Right lobe of liver (tissue), 6 donors: ENCODE measurements around the gene ZNF219. TPM values are rescaled to one million over a fixed set of nuclear protein-coding genes. Genes with fewer than 3 reads are reported as not detected.
A peak's percentile ranks its signal among the peaks of the same experiment; 100 is the strongest.

Experiments
- ATAC-seq, 4 donors: fragments of 200-7000 bp; cut with Tn5 transposase; one replicate each; pipeline ENCODE4 v1.9.1; 2020; ENCODE audit warnings: mild to moderate bottlenecking in 4 of 4, moderate library complexity in 4 of 4
- DNase-seq, 3 donors: peaks; one replicate each; pipeline ENCODE4 v3.0.0-alpha.2; 2020
- H3K27ac ChIP-seq, 3 donors: fragments of 200-600 bp; one replicate each; pipeline ENCODE4 v1.8.0; 2022
- H3K27me3 ChIP-seq, 2 donors: fragments of 200-600 bp; one replicate each; pipeline ENCODE4 v1.8.0; 2022
- H3K36me3 ChIP-seq, 4 donors: fragments of 200-600 bp; sonication (generic) in 1 of 4; one replicate each; pipeline versions ENCODE4 v1.5.1 to v1.8.0; 2017 to 2022; ENCODE audit warnings: control low read depth in 1 of 4
- H3K4me1 ChIP-seq, 4 donors: fragments of 200-600 bp; sonication (generic) in 1 of 4; one replicate each; pipeline versions ENCODE4 v1.5.1 to v1.8.0; 2017 to 2022; ENCODE audit warnings: control low read depth in 1 of 4
- H3K4me3 ChIP-seq, 3 donors: fragments of 200-600 bp; one replicate each; pipeline ENCODE4 v1.8.0; 2022
- H3K9me3 ChIP-seq, 4 donors: fragments of 200-600 bp; sonication (generic) in 1 of 4; one replicate each; pipeline versions ENCODE4 v1.5.1 to v1.8.0; 2017 to 2022; ENCODE audit warnings: control low read depth in 1 of 4
- POLR2A ChIP-seq: fragments of 450-650 bp; IDR thresholded peaks from one replicate; pipeline ENCODE4 v1.6.1; 2017; ENCODE audit warnings: antibody characterized with exemption, mild to moderate bottlenecking
- WGBS: methylation state at CpG from one replicate; pipeline ENCODE4 v1.1.6; 2018; ENCODE audit warnings: low coverage, low lambda C conversion rate; ENCODE audit not compliant: insufficient coverage; ENCODE audit errors: missing lambda C conversion rate; 5-methylcytosine and 5-hydroxymethylcytosine counted together
- intact Hi-C, 2 donors: fragments of 100-400 bp; cut with DNase I; formaldehyde crosslinking; loops; one replicate each; pipeline versions ENCODE4 v1.11.2 to v1.14.1; 2022
- total RNA-seq, 6 experiments: library from RNA; depleted of rRNA in 2 of 6; stranded (reverse); fragments of >200 nt in 2 of 6; fragmentation: NEBNext Ultra II Directional in 3 of 6; extraction: Animal tissue kit (Norgen Biotek cat#: 25700) in 3 of 6; gene quantifications; one replicate each; pipeline versions ENCODE4 v1.1.0 to v1.2.4, GENCODE V29; 2016 to 2023
- TF ChIP-seq, protein P1 (sequence below), 4 donors: fragments of 200-600 bp in 3 of 4; fragments of 450-650 bp in 1 of 4; IDR thresholded peaks; one replicate each; pipeline versions ENCODE4 v1.5.1 to v1.8.0; 2016 to 2022; ENCODE audit warnings: antibody characterized with exemption in 4 of 4, mild to moderate bottlenecking in 2 of 4
- donor health status: DM: no; HTN: yes; CAD: no.
- donor health status: DM: no; HTN: no; CAD: no.
- donor health status: DM: no; HTN: no; CAD: no.
- donor health status: DM: no; HTN: yes; CAD: no.
- donor health status: DM: no; HTN: yes; CAD: no.

Gene ZNF219
- total RNA-seq, 6 experiments from 2014 or later, result 6.9 to 20.6 (median 9.3) TPM

DNA sequence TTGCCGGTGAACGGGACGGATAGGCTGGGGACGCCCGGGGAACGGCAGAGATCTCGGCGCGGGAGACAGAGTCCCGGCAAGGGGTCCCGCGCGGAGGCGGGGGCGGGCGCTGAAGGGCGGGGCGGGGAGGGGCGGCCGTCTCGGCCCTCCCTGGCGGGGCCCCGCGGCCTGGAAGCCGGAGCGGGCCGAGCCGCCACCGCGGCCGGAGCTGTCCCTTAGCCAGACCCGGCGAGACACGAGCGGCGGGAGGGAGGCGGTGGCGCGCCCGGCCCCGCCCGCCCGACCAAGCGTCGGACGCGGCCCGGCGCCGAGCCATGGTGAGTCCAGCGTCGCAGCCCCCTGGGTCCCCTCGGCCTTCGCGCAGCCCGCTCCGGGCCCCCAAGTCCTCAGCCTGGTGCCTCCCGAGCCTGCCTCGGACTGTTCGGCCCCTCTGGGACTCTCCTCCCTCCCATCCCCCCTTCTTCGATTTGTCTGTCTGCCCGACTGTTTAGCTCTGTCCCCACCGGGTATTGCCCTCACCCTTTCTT, 28.3 kb downstream of the ZNF219 start, which contains the start of gene ARHGEF40:
ARHGEF40 (plus strand) TSS at position 222 of the 527 bp plus-strand sequence; CDS start at position 315, 93 bp downstream.
- DNase-seq (peak; percentile 74 to 81 (median 77)), ATAC-seq (peak; percentile 50 to 79 (median 70))
- 0% methylated on average over 25 of the region's 63 CpGs for WGBS
- intact Hi-C loops, result no loop called here
- H3K9me3 ChIP-seq, result no peaks in the 10 kb centered on the region
- TF ChIP-seq POLR2A, result peak; percentile 61
- TF ChIP-seq, protein P1, sequence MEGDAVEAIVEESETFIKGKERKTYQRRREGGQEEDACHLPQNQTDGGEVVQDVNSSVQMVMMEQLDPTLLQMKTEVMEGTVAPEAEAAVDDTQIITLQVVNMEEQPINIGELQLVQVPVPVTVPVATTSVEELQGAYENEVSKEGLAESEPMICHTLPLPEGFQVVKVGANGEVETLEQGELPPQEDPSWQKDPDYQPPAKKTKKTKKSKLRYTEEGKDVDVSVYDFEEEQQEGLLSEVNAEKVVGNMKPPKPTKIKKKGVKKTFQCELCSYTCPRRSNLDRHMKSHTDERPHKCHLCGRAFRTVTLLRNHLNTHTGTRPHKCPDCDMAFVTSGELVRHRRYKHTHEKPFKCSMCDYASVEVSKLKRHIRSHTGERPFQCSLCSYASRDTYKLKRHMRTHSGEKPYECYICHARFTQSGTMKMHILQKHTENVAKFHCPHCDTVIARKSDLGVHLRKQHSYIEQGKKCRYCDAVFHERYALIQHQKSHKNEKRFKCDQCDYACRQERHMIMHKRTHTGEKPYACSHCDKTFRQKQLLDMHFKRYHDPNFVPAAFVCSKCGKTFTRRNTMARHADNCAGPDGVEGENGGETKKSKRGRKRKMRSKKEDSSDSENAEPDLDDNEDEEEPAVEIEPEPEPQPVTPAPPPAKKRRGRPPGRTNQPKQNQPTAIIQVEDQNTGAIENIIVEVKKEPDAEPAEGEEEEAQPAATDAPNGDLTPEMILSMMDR (IDR thresholded peaks at IDR 0.05), result no peak
- H3K27me3 ChIP-seq, result no peaks in the 10 kb centered on the region
- peaks cover 0 to 25% (median 5%) of the 10 kb centered on the region in 4 donors for H3K4me1 ChIP-seq
- H3K4me3 ChIP-seq, result peak within 1 kb of the TSS; percentile 73 to 75 (median 74)
- H3K27ac ChIP-seq, result peak within 1 kb of the TSS; percentile 65 to 72 (median 66)
- no peaks in the 10 kb centered on the region for H3K36me3 ChIP-seq

DNA sequence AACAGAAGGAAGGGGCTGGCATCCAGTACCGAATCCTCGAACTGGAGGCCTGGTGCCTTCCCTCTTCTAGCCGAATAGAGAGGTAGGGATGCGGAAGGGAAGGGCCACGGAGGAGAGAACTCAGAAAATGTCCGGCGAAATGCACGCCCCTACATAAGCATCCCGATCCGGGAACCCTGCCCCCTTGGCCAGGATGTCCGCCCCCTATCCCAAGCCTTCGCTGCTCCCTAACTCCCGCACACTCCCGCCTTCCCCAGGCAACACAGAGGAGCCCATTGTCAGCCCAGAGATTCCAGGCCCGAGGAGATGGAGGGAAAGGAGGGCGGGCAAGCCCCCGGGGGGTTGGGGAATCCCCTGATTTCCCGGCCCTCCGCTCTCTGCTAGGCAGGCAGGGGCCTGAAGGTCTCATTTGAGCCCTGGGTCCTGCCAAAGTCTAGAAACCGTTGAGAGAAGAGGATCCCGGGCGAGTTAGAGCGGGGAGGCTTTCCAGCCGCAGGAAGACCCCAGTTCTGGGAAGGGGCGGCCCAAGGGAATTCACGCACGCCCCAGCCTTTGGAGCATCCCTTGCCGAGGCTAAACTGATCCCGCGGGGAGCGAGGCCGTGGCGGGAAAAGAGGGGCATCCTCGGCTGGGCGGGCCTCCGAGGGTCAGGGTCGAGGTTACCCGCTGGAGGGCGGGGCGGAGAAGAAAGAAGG, 28.9 kb downstream of the ZNF219 start:
- peaks cover 0 to 25% (median 5%) of the 10 kb centered on the region in 4 donors for H3K4me1 ChIP-seq
- no peak for TF ChIP-seq POLR2A
- TF ChIP-seq, protein P1 (IDR thresholded peaks at IDR 0.05), result no peak

DNA sequence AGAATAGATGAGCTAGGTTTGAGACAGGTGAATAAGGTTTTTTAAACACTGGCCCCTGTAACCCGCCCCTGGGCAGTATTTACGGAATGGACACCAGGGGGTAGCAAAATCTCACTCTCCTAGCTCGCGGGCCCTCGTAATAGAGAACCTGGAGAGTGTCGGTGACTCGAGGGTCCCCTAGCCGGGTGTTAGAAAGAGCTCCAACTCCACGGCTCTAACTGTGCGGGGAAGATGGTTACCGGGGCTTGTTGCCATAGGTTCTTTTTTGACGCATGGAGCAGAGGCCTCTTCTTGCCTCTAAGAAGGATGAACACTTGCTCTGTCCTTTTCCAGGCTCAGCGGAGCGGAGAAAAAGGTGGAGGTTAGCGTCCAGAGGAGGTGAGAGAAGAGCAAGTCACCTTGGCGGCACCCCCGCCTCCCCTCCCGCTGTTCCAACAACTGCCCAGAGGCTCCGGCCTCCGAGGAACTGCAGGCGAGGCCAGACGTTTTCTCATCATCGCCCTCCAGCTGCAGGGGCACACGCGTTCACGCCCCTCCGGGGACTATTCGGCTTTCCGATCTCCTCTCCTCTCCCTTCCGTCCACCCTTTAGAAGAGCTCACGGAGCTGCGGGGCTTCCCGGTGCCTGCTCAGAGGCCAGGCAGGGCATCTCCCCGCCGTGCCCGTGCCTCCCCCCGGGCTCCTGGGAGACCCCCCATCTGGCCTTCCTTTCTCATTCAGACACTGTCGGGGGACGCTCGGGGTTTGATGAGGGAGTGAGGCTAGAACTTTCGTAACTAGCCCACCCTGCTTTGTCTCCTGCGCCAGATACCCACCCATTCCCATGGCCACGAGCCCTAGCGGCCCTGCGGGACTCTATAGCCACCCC, 29.7 kb downstream of the ZNF219 start:
- H3K27me3 ChIP-seq, result no peaks in the 10 kb centered on the region
- TF ChIP-seq, protein P1 (IDR thresholded peaks at IDR 0.05), result peak; percentile 54 to 68 (median 60)
- TF ChIP-seq POLR2A, result no peak
- intact Hi-C loops, result no loop called here
- H3K9me3 ChIP-seq, result no peaks in the 10 kb centered on the region
- H3K27ac ChIP-seq, result peak overlapping the region in 2 of 3 donors; percentile 65 to 72
- peak; percentile 48 to 56 (median 51) for ATAC-seq
- DNase-seq, result peak in 2 of 3 donors; percentile 56 to 60
- H3K4me3 ChIP-seq, result peak overlapping the region; percentile 73 to 75 (median 74)
- WGBS, result 20% methylated on average over 27 of the region's 45 CpGs
- no peaks in the 10 kb centered on the region for H3K36me3 ChIP-seq
- H3K4me1 ChIP-seq, result peaks cover 0 to 30% (median 6%) of the 10 kb centered on the region in 4 donors

More for the DNA sequence above, 28.9 kb downstream of the ZNF219 start:
- ATAC-seq, result peak in 1 of 4 donors; percentile 1
- no peaks in the 10 kb centered on the region for H3K27me3 ChIP-seq
- peak overlapping the region; percentile 65 to 72 (median 66) for H3K27ac ChIP-seq
- H3K36me3 ChIP-seq, result no peaks in the 10 kb centered on the region
- no peaks in the 10 kb centered on the region for H3K9me3 ChIP-seq
- WGBS, result 8% methylated on average over 28 of the region's 40 CpGs
- peak in 1 of 3 donors; percentile 34 for DNase-seq
- H3K4me3 ChIP-seq, result peak overlapping the region; percentile 73 to 75 (median 74)
- intact Hi-C loops, result no loop called here

DNA sequence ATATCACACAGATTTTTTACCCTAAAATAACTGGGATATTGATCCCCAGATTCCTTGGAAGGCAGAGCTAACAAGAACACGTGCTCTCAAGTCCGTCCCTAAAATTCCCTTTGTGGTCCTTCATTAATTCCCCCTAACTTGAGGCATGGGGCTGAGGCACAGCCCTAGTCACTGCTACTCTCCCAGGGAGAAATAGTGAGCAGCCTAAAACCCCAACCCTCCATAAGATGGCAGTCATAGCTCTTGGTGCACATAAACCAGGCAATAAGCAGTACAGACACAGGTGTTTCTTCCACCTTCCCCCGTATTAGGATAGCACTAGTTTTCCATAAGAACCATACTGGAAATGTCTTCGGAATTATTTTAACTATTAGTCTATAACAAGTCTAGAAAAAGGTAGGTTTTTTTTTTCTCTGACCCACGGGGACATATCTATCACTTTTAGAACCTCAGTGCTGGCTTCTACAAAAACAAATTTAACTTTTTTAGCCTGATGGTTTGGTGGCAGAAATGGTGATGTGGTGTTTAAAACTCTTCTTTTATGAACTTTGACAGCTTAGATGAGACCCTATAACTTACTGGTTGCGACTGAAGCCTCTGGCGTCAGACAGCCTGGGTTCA, 31.5 kb downstream of the ZNF219 start:
- no peaks in the 10 kb centered on the region for H3K36me3 ChIP-seq
- ATAC-seq (no peak), DNase-seq (peak in 1 of 3 donors; percentile 32)
- H3K27ac ChIP-seq, result no peak overlapping the region
- TF ChIP-seq, protein P1 (IDR thresholded peaks at IDR 0.05), result peak in 2 of 4 donors; percentile 23 to 29
- TF ChIP-seq POLR2A, result no peak
- peaks cover 0 to 40% (median 12%) of the 10 kb centered on the region in 4 donors for H3K4me1 ChIP-seq
- 52% methylated on average over 7 of the region's 7 CpGs for WGBS
- no peaks in the 10 kb centered on the region for H3K27me3 ChIP-seq
- intact Hi-C loops, result no loop called here
- H3K9me3 ChIP-seq, result no peaks in the 10 kb centered on the region
- no peak overlapping the region for H3K4me3 ChIP-seq
